Right ventricle myocardium superior (tissue), 1 donor: Measurements from ENCODE around the gene HERC3. TPM values are rescaled to one million over a fixed set of nuclear protein-coding genes. Genes with fewer than 3 reads are reported as not detected.

Source experiments
- ATAC-seq: fragments of 200-7000 bp; cut with Tn5 transposase; one replicate; pipeline ENCODE4 v1.9.1; 2020; ENCODE audit warnings: mild to moderate bottlenecking; ENCODE audit not compliant: poor library complexity
- DNase-seq: peaks from one replicate; pipeline ENCODE4 v3.0.0-alpha.2; 2020
- intact Hi-C: fragments of 100-400 bp; cut with DNase I; formaldehyde crosslinking; loops from one replicate; pipeline ENCODE4 v1.11.2; 2022
- total RNA-seq: library from RNA; stranded (reverse); fragmentation: NEBNext Ultra II Directional; extraction: Animal tissue kit (Norgen Biotek cat#: 25700); gene quantifications from one replicate; pipeline ENCODE4 v1.2.1, GENCODE V29; 2021
- donor health status: DM: no; HTN: yes; CAD: no; lungs with severe emphysema.

The HERC3 gene
- total RNA-seq, 1 donor from 2014 or later = 49.7 TPM

GRCh38 chr4:88753658-88754571, 161.6 kb downstream of the HERC3 start:
- intact Hi-C loops = no loop called here
- ATAC-seq = peak; percentile 52

GRCh38 chr4:88754796-88755195, 162.5 kb downstream of the HERC3 start:
- intact Hi-C loops = no loop called here
- DNase-seq = no peak
- no peak for ATAC-seq

More at GRCh38 chr4:88753658-88754571, 161.6 kb downstream of the HERC3 start:
- no peak for DNase-seq

GRCh38 chr4:88755454-88755853, 163.2 kb downstream of the HERC3 start:
- DNase-seq (no peak), ATAC-seq (no peak)

GRCh38 chr4:88756149-88756548, 163.9 kb downstream of the HERC3 start:
- no peak for DNase-seq
- no peak for ATAC-seq
- intact Hi-C loops = no loop called here

More at GRCh38 chr4:88755454-88755853, 163.2 kb downstream of the HERC3 start:
- intact Hi-C loops = no loop called here

- no peak for ATAC-seq
- DNase-seq = no peak
- intact Hi-C loops = no loop called here
Measured at GRCh38 chr4:88757067-88757466, 164.8 kb downstream of the HERC3 start.

GRCh38 chr4:88757776-88758175, 165.5 kb downstream of the HERC3 start:
- ATAC-seq (no peak), DNase-seq (no peak)
- intact Hi-C loops = no loop called here

Other genes starting within 250 kb of the HERC3 start
- gene HERC6, start 213.6 kb upstream of the HERC3 start, total RNA-seq = 6.3 TPM
- gene HERC5, start 135.4 kb upstream of the HERC3 start, total RNA-seq = 1.5 TPM
- 51.5 TPM for gene PYURF, start 68.7 kb upstream of the HERC3 start, total RNA-seq
- 1.9 TPM for gene NAP1L5, start 105.3 kb downstream of the HERC3 start, total RNA-seq